Immature natural killer cell (primary cell): ENCODE data around the gene HOXA6. TPM values are rescaled to one million over a fixed set of nuclear protein-coding genes. Genes with fewer than 3 reads are reported as not detected.

ENCODE experiments used
- DNase-seq, 3 donors: peaks; one replicate each; pipeline ENCODE4 v3.0.0; 2022; ENCODE audit warnings: mixed read lengths in 1 of 3
- H3K27ac Mint-ChIP-seq, 6 donors: one replicate each; pipeline ENCODE4 v1.8.0; 2020; ENCODE audit warnings: mixed read lengths in 6 of 6, mild to moderate bottlenecking in 5 of 6, inconsistent platforms in 4 of 6, moderate library complexity in 3 of 6
- H3K27me3 Mint-ChIP-seq, 3 donors: one replicate each; pipeline ENCODE4 v1.8.0; 2020 to 2021; ENCODE audit warnings: low read depth in 3 of 3, mild to moderate bottlenecking in 3 of 3, mixed read lengths in 3 of 3, moderate library complexity in 3 of 3, inconsistent platforms in 1 of 3
- H3K36me3 Mint-ChIP-seq, 3 donors: one replicate each; pipeline ENCODE4 v1.8.0; 2020; ENCODE audit warnings: mixed read lengths in 3 of 3, inconsistent platforms in 2 of 3, mild to moderate bottlenecking in 2 of 3
- H3K4me1 Mint-ChIP-seq, 2 donors: one replicate each; pipeline ENCODE4 v1.8.0; 2020; ENCODE audit warnings: inconsistent platforms in 2 of 2, mild to moderate bottlenecking in 2 of 2, mixed read lengths in 2 of 2, moderate library complexity in 1 of 2
- H3K4me3 Mint-ChIP-seq, 5 donors: one replicate each; pipeline ENCODE4 v1.8.0; 2020; ENCODE audit warnings: mild to moderate bottlenecking in 5 of 5, mixed read lengths in 5 of 5, inconsistent platforms in 3 of 5, moderate library complexity in 3 of 5
- H3K9me3 Mint-ChIP-seq, 6 donors: one replicate each; pipeline ENCODE4 v1.8.0; 2020; ENCODE audit warnings: mild to moderate bottlenecking in 6 of 6, mixed read lengths in 6 of 6, inconsistent platforms in 4 of 6, moderate library complexity in 3 of 6
- polyA plus RNA-seq, 3 donors: library from polyadenylated mRNA; unstranded; fragments of 300-500 nt; fragmentation: Illumina TruSeq; gene quantifications; one replicate each; pipeline ENCODE4 v1.2.3, GENCODE V29; 2021

Gene HOXA6
- polyA plus RNA-seq, 3 donors from 2014 or later = 0.52 to 3.8 TPM; not detected in 1

GRCh38 chr7:27115221-27116026 is 32.1 kb downstream of the HOXA6 start:
- peaks cover 0 to 2% (median 0%) of the 10 kb centered on the region in 3 donors for H3K27me3 Mint-ChIP-seq
- no peak overlapping the region for H3K27ac Mint-ChIP-seq
- DNase-seq = no peak
- H3K4me1 Mint-ChIP-seq = no peaks in the 10 kb centered on the region
- peaks cover 0 to 4% (median 0%) of the 10 kb centered on the region in 3 donors for H3K36me3 Mint-ChIP-seq
- no peaks in the 10 kb centered on the region for H3K9me3 Mint-ChIP-seq
- no peak overlapping the region for H3K4me3 Mint-ChIP-seq

GRCh38 chr7:27114881-27115220 is 32.7 kb downstream of the HOXA6 start:
- DNase-seq = no peak
- H3K27ac Mint-ChIP-seq = no peak overlapping the region
- peaks cover 0 to 4% (median 0%) of the 10 kb centered on the region in 3 donors for H3K36me3 Mint-ChIP-seq
- H3K27me3 Mint-ChIP-seq = peaks cover 0 to 2% (median 0%) of the 10 kb centered on the region in 3 donors
- no peak overlapping the region for H3K4me3 Mint-ChIP-seq
- no peaks in the 10 kb centered on the region for H3K9me3 Mint-ChIP-seq
- no peaks in the 10 kb centered on the region for H3K4me1 Mint-ChIP-seq

- Mint-ChIP-seq H3K9me3 (no peaks in the 10 kb centered on the region), H3K4me3 (no peak overlapping the region), H3K27ac (no peak overlapping the region), H3K27me3 (peaks cover 0 to 2% (median 0%) of the 10 kb centered on the region in 3 donors), H3K4me1 (no peaks in the 10 kb centered on the region), H3K36me3 (peaks cover 0 to 4% (median 0%) of the 10 kb centered on the region in 3 donors)
- no peak for DNase-seq
These were observed 33.4 kb downstream of the HOXA6 start for GRCh38 chr7:27113991-27114769.

- no peaks in the 10 kb centered on the region for H3K4me1 Mint-ChIP-seq
- H3K27ac Mint-ChIP-seq = no peak overlapping the region
- H3K27me3 Mint-ChIP-seq = peaks cover 0 to 2% (median 0%) of the 10 kb centered on the region in 3 donors
- no peak for DNase-seq
- no peaks in the 10 kb centered on the region for H3K9me3 Mint-ChIP-seq
- peaks cover 0 to 4% (median 0%) of the 10 kb centered on the region in 3 donors for H3K36me3 Mint-ChIP-seq
- no peak overlapping the region for H3K4me3 Mint-ChIP-seq
These were observed 34.3 kb downstream of the HOXA6 start for GRCh38 chr7:27112955-27113949.

- Mint-ChIP-seq H3K4me1 (no peaks in the 10 kb centered on the region), H3K36me3 (peaks cover 0 to 4% (median 3%) of the 10 kb centered on the region in 3 donors), H3K9me3 (no peaks in the 10 kb centered on the region)
These were observed 35.2 kb downstream of the HOXA6 start for GRCh38 chr7:27112361-27112760.

GRCh38 chr7:27111751-27112277 is 35.8 kb downstream of the HOXA6 start:
- no peaks in the 10 kb centered on the region for H3K9me3 Mint-ChIP-seq
- H3K36me3 Mint-ChIP-seq = peaks cover 0 to 4% (median 3%) of the 10 kb centered on the region in 3 donors
- peaks cover 0 to 2% (median 0%) of the 10 kb centered on the region in 3 donors for H3K27me3 Mint-ChIP-seq
- DNase-seq = no peak
- H3K4me1 Mint-ChIP-seq = no peaks in the 10 kb centered on the region
- no peak overlapping the region for H3K27ac Mint-ChIP-seq
- no peak overlapping the region for H3K4me3 Mint-ChIP-seq

More at GRCh38 chr7:27112361-27112760, 35.2 kb downstream of the HOXA6 start:
- no peak for DNase-seq
- Mint-ChIP-seq H3K27ac (no peak overlapping the region), H3K27me3 (peaks cover 0 to 2% (median 0%) of the 10 kb centered on the region in 3 donors), H3K4me3 (no peak overlapping the region)

GRCh38 chr7:27111042-27111750 is 36.4 kb downstream of the HOXA6 start:
- H3K36me3 Mint-ChIP-seq = peaks cover 0 to 3% (median 2%) of the 10 kb centered on the region in 3 donors
- DNase-seq = no peak
- no peak overlapping the region for H3K4me3 Mint-ChIP-seq
- H3K4me1 Mint-ChIP-seq = no peaks in the 10 kb centered on the region
- H3K9me3 Mint-ChIP-seq = no peaks in the 10 kb centered on the region
- peaks cover 0 to 2% (median 0%) of the 10 kb centered on the region in 3 donors for H3K27me3 Mint-ChIP-seq
- no peak overlapping the region for H3K27ac Mint-ChIP-seq

GRCh38 chr7:27110186-27111031 is 37.2 kb downstream of the HOXA6 start:
- Mint-ChIP-seq H3K9me3 (no peaks in the 10 kb centered on the region), H3K27ac (no peak overlapping the region), H3K4me1 (no peaks in the 10 kb centered on the region), H3K36me3 (peaks cover 0 to 3% (median 0%) of the 10 kb centered on the region in 3 donors), H3K4me3 (no peak overlapping the region), H3K27me3 (peaks cover 0 to 2% (median 0%) of the 10 kb centered on the region in 3 donors)
- DNase-seq = no peak

- Mint-ChIP-seq H3K9me3 (no peaks in the 10 kb centered on the region), H3K4me1 (no peaks in the 10 kb centered on the region), H3K27me3 (peaks cover 0 to 2% (median 2%) of the 10 kb centered on the region in 3 donors), H3K4me3 (no peak overlapping the region), H3K27ac (no peak overlapping the region), H3K36me3 (peaks cover 0 to 3% (median 0%) of the 10 kb centered on the region in 3 donors)
- no peak for DNase-seq
These were observed 37.9 kb downstream of the HOXA6 start for GRCh38 chr7:27109466-27110185.

GRCh38 chr7:27108390-27109127 is 39.0 kb downstream of the HOXA6 start:
- H3K9me3 Mint-ChIP-seq = no peaks in the 10 kb centered on the region
- no peak overlapping the region for H3K4me3 Mint-ChIP-seq
- H3K27me3 Mint-ChIP-seq = peaks cover 3 to 10% (median 4%) of the 10 kb centered on the region in 3 donors
- H3K4me1 Mint-ChIP-seq = no peaks in the 10 kb centered on the region
- peaks cover 0 to 8% (median 4%) of the 10 kb centered on the region in 3 donors for H3K36me3 Mint-ChIP-seq
- DNase-seq = no peak
- no peak overlapping the region for H3K27ac Mint-ChIP-seq
